ENCODE measurements around the gene CHMP1A.
"Not testable (repeated sequence)": the region's sequence is repeated elsewhere in the genome, so short reads cannot be mapped to it uniquely, and the experiment has no call there.

CHMP1A gene

DNA sequence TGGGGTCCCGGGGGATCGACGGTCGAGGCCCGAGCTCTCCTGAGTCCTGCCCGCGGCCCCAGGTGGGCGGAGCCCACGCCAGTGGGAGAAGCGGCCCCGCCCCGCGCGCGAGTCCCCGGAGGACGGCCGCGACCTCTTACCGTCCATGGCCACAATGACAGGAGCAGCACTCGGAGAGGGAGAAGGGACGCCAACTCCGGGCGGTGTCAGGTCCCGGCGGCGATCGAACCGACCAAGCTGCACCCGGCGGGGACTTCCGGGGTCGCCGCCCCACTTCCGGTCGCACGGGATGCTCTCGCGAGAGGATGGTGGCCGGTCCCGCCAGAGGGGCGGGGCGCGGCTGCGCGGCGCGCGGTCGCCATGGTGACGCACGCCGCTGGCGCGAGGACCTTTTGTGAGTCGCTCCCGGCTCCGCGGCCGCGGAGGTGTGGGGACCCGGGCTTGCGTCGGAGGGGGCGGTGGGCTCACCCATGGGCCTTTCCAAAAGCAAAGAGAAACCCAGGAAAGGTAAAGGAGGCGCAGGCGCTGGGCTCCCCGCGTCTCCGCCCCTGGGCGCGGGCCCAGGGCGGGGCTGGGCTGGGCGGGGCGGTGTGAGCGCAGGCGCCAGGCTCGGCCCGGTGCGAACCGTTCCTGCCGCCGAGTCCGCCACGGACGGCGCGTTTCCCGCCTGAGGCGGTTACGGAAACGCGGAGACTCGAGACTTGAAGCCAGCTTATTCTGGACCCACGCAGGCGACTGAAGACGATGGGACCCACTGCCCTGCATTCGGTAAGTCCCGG, at the start of gene CHMP1A, which contains the start of gene SPATA33:
Gene CHMP1A (minus strand): TSS at position 267 of the 779 bp plus-strand sequence. CDS start 120 bp downstream, at position 147.
Gene SPATA33 (plus strand): TSS at position 395 of the 779 bp plus-strand sequence. CDS start 76 bp downstream, at position 471.
- DNase-seq (ENCODE audit: low read depth), result no peak

GRCh38 chr16:89706518-89707260, 49.2 kb upstream of the CHMP1A start:
- DNase-seq (ENCODE audit: low read depth), result no peak

- DNase-seq (ENCODE audit: low read depth), result no peak
These were observed 47.5 kb upstream of the CHMP1A start for GRCh38 chr16:89705006-89705405.

GRCh38 chr16:89704281-89704680, 46.8 kb upstream of the CHMP1A start:
- no peak for DNase-seq (ENCODE audit: low read depth)

GRCh38 chr16:89701425-89702406, 44.2 kb upstream of the CHMP1A start, which contains the start of gene SPATA2L:
Gene SPATA2L (minus strand): TSS chr16:89701705. CDS start chr16:89701232, 473 bp downstream.
- no peak for DNase-seq (ENCODE audit: low read depth)

GRCh38 chr16:89700649-89701424, 43.3 kb upstream of the CHMP1A start:
- no peak for DNase-seq (ENCODE audit: low read depth)

DNA sequence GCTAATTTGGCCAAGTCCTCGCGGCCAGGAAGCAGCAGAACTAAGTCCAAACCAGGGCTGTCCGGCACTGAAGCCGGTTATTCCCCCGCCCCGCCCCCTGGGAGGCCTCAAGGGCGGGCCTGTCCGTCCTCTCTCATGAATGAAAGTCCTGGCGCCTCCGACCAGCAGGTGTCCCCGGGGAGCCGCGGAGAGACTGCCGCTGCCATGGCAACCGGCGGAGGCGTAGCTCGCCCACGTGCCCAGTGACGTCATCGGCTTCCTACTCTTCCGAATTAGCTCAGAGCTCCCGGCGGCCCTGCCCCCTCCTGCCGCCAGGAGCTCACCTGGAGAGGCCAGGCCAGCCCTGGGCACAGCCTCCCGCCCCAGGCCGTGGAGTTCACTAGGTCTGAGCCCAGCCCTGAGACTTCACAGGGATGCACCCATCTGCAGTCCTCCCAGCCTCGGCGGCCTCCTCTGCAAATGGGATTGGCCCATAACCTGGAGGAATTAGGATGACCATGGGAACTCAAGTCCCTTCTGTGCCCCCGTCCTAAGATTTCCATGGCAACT, 42.7 kb upstream of the CHMP1A start:
- DNase-seq (ENCODE audit: low read depth), result peak; percentile 62

GRCh38 chr16:89699629-89700099, 42.2 kb upstream of the CHMP1A start:
- not testable (repeated sequence) for DNase-seq (ENCODE audit: low read depth)

DNA sequence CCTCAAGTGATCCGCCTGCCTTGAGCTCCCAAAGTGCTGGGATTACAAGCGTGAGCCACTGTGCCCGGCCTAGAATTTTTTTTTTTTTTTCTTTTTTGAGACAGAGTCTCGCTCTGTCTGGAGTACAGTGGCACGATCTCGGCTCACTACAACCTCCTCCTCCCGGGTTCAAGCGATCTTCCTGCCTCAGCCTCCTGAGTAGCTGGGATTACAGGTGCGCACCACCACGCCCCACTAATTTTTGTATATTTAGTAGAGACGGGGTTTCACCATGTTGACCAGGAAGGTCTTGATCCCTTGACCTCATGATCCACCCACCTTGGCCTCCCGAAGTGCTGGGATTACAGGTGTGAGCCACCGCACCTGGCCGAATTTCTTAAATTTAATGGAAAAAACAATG, 41.2 kb upstream of the CHMP1A start:
- DNase-seq (ENCODE audit: low read depth), result not testable (repeated sequence)

DNA sequence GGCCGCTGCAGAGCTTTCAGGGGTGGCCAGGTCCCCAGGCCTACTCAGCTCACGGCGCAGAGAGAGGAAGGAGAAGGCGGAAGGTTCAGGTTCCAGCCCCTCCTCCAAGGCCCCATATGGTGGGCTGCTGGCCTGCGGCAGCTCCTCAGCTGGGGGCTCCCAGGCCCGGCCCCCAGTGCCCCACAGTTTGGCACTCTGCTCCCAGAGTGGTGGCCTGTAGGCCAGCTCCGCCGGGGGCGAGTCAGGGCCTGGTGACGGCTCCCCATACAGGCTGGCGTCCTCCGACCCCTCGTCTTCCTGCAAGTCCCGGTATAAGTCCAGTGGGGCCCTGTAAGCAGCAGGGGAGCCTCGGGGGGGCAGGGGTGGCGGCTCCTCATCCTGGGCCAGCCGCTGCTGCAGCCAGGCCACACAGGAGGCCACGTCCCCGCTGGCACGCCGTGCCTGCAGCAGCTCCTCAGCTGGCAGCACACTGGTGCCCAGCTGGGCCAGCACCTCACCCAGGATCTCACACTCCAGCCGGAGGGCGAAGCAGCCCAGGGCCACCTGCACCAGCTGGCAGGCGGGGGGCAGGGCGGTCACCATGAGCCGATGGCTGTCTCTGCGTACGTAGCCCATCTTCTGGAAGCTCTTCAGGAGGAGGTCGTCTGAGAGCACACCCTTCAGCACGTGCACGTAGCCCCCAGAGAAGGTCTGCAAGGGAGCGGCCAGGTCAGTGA, 40.3 kb upstream of the CHMP1A start:
- no peak for DNase-seq (ENCODE audit: low read depth)

- DNase-seq (ENCODE audit: low read depth), result no peak
These were observed 39.7 kb upstream of the CHMP1A start for GRCh38 chr16:89697161-89697615.

DNA sequence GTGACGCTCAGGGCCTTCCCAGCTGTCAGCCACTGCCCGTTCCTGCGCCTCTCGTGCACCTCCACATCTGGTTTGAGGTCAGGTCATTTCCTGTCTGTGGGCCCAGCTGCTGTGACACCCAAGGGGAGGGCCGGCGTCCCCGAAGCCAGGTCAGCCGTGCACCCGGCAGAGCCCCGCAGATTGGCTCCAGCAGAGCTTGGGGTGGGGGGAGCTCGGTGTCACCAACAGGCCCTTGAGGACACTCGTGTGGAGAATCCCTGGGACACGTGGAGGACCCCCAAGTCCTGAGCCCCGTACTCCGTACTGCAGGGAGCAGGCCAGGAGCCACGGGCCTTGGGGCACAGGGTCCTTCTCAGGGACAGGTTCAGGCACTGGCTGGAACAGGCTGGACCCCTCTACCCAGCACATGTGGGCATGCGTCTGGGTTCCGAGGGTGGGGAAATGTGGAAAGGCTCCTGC, 39.2 kb upstream of the CHMP1A start:
- DNase-seq (ENCODE audit: low read depth), result no peak

- DNase-seq (ENCODE audit: low read depth), result no peak
These were observed 38.6 kb upstream of the CHMP1A start for GRCh38 chr16:89695875-89696669.

DNA sequence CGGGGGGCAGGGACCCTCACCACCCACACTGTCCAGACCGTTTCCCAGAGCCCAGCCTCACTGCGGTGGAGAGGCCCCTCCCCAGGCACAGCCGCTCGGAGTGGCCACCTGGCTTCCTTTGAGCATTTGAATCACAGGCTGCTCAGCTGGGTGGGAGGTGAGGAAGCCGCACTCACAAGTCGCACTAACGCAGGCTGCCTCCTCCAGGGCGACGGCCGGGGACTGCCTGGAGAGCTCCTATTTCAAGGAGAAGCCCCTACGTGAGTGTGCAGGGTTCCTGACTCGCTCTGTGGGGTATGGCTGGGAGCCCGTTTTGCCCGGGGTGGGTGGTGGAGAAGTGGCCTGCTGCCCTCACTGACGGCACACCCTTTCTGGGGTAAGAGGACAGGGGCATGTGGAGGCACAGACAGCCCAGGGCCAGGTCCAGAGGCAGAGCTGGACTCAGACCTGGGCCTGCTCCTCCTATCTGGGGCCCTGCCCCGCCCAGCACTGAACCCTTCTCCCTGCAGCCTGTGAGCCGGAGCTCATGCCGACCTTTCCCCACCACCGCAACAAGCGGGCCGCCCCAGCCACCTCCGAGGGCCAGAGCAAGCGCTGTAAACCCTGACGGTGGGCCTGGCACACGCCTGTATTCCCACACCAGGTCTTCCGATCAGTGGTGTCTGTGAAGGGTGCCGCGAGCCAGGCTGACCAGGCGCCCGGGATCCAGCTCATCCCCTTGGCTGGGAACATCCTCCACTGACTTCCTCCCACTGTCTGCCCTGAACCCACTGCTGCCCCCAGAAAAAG, 37.8 kb upstream of the CHMP1A start:
- DNase-seq (ENCODE audit: low read depth), result no peak

DNA sequence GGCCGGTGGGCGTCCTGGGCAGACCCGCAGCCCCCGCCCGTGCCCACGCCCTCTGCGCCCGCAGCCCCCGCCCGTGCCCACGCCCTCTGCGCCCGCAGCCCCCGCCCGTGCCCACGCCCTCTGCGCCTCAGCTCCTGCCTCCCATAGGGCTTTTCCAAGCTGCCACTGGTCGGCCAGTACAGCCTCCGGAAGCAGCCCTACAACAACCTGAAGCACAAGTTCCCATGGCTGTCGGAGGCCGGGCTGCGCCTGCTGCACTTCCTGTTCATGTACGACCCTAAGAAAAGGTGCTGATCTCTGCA, 37.2 kb upstream of the CHMP1A start:
- not testable (repeated sequence) for DNase-seq (ENCODE audit: low read depth)

GRCh38 chr16:89693931-89694783, 36.6 kb upstream of the CHMP1A start:
- no peak for DNase-seq (ENCODE audit: low read depth)

DNA sequence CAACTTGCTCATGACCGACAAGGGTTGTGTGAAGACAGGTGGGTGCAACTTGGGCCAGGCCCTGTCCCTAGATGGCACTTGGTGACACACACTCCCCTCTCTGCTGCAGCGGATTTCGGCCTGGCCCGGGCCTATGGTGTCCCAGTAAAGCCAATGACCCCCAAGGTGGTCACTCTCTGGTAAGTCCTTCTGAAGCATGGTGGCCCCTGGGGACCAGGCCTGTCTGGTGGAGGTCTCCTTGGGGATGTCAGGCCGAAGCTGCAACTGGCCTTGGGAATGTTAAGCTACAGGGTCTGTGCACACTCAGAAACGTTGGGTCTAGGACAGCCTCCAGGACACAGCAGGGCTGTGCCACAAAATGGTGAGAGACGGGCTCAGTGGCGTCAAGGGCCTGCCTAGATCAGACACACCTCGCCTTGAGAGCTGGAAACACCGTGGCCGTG, 35.8 kb upstream of the CHMP1A start:
- DNase-seq (ENCODE audit: low read depth), result no peak
